ENCODE results near the gene KCNG4. TPM values are rescaled to one million over a fixed set of nuclear protein-coding genes. Genes with fewer than 3 reads are reported as not detected.

KCNG4 gene
- total RNA-seq, 1 experiment from 2014 or later: not detected

DNA sequence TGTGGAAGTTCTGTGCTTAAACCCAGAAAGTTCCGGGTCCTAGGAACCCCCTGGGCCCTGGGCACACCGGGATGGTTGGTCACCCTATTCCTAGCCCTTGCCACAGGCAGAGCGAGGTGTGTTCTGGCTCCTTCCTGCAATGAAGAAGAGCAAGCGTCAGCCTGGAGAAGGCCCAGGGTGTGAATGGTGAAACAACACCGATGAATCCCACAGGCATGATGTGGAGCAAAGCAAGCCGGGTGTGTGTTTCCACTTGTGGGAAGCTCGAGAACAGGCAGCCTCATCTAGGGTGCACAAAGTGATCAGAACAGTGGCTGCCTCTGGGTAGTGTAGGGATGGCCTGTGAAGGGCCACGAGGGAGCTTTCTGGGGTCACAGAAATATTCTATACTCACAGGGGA is 13.8 kb downstream of the KCNG4 start:
- Histone ChIP-seq H3K27me3 (ENCODE audit: insufficient read depth, low read length) (peaks cover 2% of the 10 kb centered on the region; the same call in 1 of the 2 replicates), H3K4me3 (replicated peaks in 1 of 2; ENCODE audit: low read depth in 1 of 2, low read length in 2 of 2) (no peak overlapping the region), H3K79me2 (ENCODE audit: insufficient read depth, low read length) (no peaks in the 10 kb centered on the region), H4K20me1 (ENCODE audit: insufficient read depth) (no peaks in the 10 kb centered on the region), H2AFZ (ENCODE audit: low read depth, low read length, poor library complexity, severe bottlenecking) (no peak overlapping the region), H3K36me3 (ENCODE audit: control insufficient read depth in 1 of 2, insufficient read depth in 2 of 2, low read length in 2 of 2) (no peaks in the 10 kb centered on the region), H3K27ac (ENCODE audit: low read depth, low read length) (no peak overlapping the region), H3K9me3 (ENCODE audit: control insufficient read depth in 1 of 2, insufficient read depth in 1 of 2, low read depth in 1 of 2, low read length in 2 of 2) (no peaks in the 10 kb centered on the region), H3K9me2 (ENCODE audit: insufficient read depth) (no peaks in the 10 kb centered on the region), H3K4me1 (ENCODE audit: control insufficient read depth in 1 of 2, insufficient read depth in 2 of 2, low read length in 2 of 2) (peaks cover 24 to 55% of the 10 kb centered on the region in 2 experiments), H3K9ac (ENCODE audit: low read length) (no peak overlapping the region), H3K4me2 (ENCODE audit: low read length) (no peak overlapping the region)
- ChIA-PET RAD21 (ENCODE audit: low non-redundant PET in 1 of 2, low total read pairs in 2 of 2, uncharacterized antibody in 2 of 2, unreplicated experiment in 2 of 2) (no interaction called here), CTCF (no interaction called here), POLR2A (no interaction called here)
- DNase-seq (ENCODE audit: low read depth, low spot score) (no peak), ATAC-seq (no peak)
- TF ChIP-seq TCF7L2 (IDR thresholded peaks at IDR 0.05; ENCODE audit: borderline replicate concordance, extremely low read depth, insufficient read depth, insufficient read length): no peak
- TF ChIP-seq, protein P1, sequence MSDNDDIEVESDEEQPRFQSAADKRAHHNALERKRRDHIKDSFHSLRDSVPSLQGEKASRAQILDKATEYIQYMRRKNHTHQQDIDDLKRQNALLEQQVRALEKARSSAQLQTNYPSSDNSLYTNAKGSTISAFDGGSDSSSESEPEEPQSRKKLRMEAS (IDR thresholded peaks at IDR 0.05): no peak
- no TSS peak for BruUV-seq (replicated peaks)
- intact Hi-C loops (cut with micrococcal nuclease): no loop called here

DNA sequence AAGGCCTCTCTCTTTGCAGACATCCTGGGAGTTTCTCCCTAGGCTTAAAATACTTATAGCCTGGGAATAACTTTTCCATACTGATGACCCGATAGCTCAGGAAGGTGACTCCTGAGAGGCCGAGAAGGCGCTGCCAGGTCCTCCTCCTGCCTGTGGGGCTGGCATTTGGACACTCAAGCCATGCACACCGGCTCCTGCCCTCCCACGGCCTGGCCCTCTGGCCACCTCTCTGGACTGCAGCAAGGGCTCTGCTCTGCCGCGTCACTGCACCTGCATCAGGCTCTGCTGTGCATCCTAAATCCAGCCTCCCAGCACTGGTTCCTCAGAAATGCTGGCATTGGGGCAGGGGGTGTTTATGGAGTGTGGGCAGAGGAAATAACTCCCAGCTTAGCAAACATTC is 14.2 kb downstream of the KCNG4 start:
- intact Hi-C loops (cut with micrococcal nuclease): no loop called here
- H3K9ac ChIP-seq (ENCODE audit: low read length): no peak overlapping the region
- TF ChIP-seq EZH2 (IDR thresholded peaks at IDR 0.05): no peak
- TF ChIP-seq EZH2phosphoT487 (IDR thresholded peaks at IDR 0.05; ENCODE audit: borderline replicate concordance): no peak
- no peak for TF ChIP-seq SP1 (IDR thresholded peaks at IDR 0.05; ENCODE audit: low read depth)
- TF ChIP-seq, protein P2, sequence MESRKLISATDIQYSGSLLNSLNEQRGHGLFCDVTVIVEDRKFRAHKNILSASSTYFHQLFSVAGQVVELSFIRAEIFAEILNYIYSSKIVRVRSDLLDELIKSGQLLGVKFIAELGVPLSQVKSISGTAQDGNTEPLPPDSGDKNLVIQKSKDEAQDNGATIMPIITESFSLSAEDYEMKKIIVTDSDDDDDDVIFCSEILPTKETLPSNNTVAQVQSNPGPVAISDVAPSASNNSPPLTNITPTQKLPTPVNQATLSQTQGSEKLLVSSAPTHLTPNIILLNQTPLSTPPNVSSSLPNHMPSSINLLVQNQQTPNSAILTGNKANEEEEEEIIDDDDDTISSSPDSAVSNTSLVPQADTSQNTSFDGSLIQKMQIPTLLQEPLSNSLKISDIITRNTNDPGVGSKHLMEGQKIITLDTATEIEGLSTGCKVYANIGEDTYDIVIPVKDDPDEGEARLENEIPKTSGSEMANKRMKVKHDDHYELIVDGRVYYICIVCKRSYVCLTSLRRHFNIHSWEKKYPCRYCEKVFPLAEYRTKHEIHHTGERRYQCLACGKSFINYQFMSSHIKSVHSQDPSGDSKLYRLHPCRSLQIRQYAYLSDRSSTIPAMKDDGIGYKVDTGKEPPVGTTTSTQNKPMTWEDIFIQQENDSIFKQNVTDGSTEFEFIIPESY (IDR thresholded peaks at IDR 0.05; ENCODE audit: extremely low read depth, insufficient replicate concordance, low read length): no peak
- no peak for TF ChIP-seq ELF1 (IDR thresholded peaks at IDR 0.05; ENCODE audit: borderline replicate concordance, low read depth)
- no peak for TF ChIP-seq ZNF274 (IDR thresholded peaks at IDR 0.05; ENCODE audit: low read depth, low read length)
- TF ChIP-seq, protein P3, sequence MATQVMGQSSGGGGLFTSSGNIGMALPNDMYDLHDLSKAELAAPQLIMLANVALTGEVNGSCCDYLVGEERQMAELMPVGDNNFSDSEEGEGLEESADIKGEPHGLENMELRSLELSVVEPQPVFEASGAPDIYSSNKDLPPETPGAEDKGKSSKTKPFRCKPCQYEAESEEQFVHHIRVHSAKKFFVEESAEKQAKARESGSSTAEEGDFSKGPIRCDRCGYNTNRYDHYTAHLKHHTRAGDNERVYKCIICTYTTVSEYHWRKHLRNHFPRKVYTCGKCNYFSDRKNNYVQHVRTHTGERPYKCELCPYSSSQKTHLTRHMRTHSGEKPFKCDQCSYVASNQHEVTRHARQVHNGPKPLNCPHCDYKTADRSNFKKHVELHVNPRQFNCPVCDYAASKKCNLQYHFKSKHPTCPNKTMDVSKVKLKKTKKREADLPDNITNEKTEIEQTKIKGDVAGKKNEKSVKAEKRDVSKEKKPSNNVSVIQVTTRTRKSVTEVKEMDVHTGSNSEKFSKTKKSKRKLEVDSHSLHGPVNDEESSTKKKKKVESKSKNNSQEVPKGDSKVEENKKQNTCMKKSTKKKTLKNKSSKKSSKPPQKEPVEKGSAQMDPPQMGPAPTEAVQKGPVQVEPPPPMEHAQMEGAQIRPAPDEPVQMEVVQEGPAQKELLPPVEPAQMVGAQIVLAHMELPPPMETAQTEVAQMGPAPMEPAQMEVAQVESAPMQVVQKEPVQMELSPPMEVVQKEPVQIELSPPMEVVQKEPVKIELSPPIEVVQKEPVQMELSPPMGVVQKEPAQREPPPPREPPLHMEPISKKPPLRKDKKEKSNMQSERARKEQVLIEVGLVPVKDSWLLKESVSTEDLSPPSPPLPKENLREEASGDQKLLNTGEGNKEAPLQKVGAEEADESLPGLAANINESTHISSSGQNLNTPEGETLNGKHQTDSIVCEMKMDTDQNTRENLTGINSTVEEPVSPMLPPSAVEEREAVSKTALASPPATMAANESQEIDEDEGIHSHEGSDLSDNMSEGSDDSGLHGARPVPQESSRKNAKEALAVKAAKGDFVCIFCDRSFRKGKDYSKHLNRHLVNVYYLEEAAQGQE (IDR thresholded peaks at IDR 0.05; ENCODE audit: low read depth): no peak
- no peak for TF ChIP-seq CBX3 (IDR thresholded peaks at IDR 0.05; ENCODE audit: low read depth)
- no peak for TF ChIP-seq ZFX (IDR thresholded peaks at IDR 0.05)
- no peak for TF ChIP-seq POLR2A (IDR thresholded peaks at IDR 0.05; ENCODE audit: borderline replicate concordance, extremely low read depth, insufficient read depth, insufficient read length)
- TF ChIP-seq RAD21 (IDR thresholded peaks at IDR 0.05; ENCODE audit: low read depth): no peak
- no peak for TF ChIP-seq POLR2AphosphoS5 (IDR thresholded peaks at IDR 0.05; ENCODE audit: low read depth, low read length)
- TF ChIP-seq SIN3A (IDR thresholded peaks at IDR 0.05; ENCODE audit: low read depth): no peak
- no peak for TF ChIP-seq FOSL1 (IDR thresholded peaks at IDR 0.05; ENCODE audit: low read depth)
- CTCF ChIA-PET: no interaction called here
- no peaks in the 10 kb centered on the region for H3K9me2 ChIP-seq (ENCODE audit: insufficient read depth)
- H3K4me3 ChIP-seq (replicated peaks in 1 of 2; ENCODE audit: low read depth in 1 of 2, low read length in 2 of 2): no peak overlapping the region
- POLR2A ChIA-PET: no interaction called here
- no peaks in the 10 kb centered on the region for H3K27me3 ChIP-seq (ENCODE audit: insufficient read depth, low read length)
- RAD21 ChIA-PET (ENCODE audit: low non-redundant PET in 1 of 2, low total read pairs in 2 of 2, uncharacterized antibody in 2 of 2, unreplicated experiment in 2 of 2): no interaction called here
- H3K36me3 ChIP-seq (ENCODE audit: control insufficient read depth in 1 of 2, insufficient read depth in 2 of 2, low read length in 2 of 2): no peaks in the 10 kb centered on the region
- no peak overlapping the region for H3K27ac ChIP-seq (ENCODE audit: low read depth, low read length)
- peaks cover 24 to 55% of the 10 kb centered on the region in 2 experiments for H3K4me1 ChIP-seq (ENCODE audit: control insufficient read depth in 1 of 2, insufficient read depth in 2 of 2, low read length in 2 of 2)
- BruUV-seq (replicated peaks): no TSS peak
- no peak for DNase-seq (ENCODE audit: low read depth, low spot score)
- ATAC-seq: no peak
- H3K79me2 ChIP-seq (ENCODE audit: insufficient read depth, low read length): no peaks in the 10 kb centered on the region
- no peak overlapping the region for H3K4me2 ChIP-seq (ENCODE audit: low read length)
- no peaks in the 10 kb centered on the region for H4K20me1 ChIP-seq (ENCODE audit: insufficient read depth)
- no peak overlapping the region for H2AFZ ChIP-seq (ENCODE audit: low read depth, low read length, poor library complexity, severe bottlenecking)
- H3K9me3 ChIP-seq (ENCODE audit: control insufficient read depth in 1 of 2, insufficient read depth in 1 of 2, low read depth in 1 of 2, low read length in 2 of 2): no peaks in the 10 kb centered on the region

All from HCT116 (cell line).